ENCODE results near the gene NT5DC4.

Gene NT5DC4

DNA sequence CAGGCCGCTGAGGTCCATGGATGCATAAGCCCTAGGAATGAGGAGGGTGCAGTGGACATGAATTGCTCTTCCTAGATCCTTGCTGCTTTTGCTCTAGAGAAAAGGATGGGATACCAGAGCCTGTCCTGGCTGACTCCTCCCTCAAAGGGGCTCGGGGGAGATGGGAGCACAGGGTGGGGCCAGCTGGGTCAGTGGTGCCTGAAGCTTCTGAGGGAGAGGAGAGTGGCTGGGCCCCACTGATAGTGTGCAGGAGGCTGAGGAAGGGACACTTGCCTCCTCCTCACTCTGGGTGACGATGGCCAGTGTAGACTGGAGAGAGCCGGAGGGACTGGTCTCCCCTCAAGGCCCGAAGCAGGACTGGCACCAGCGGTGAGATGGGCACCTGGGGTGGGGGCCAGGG, at the start of gene NT5DC4:
NT5DC4 (plus strand) TSS at position 236 of the 400 bp plus-strand sequence; CDS start at position 296, 60 bp downstream.
- DNase-seq = no peak

GRCh38 chr2:112671801-112672200, 49.0 kb upstream of the NT5DC4 start:
- no peak for DNase-seq

DNA sequence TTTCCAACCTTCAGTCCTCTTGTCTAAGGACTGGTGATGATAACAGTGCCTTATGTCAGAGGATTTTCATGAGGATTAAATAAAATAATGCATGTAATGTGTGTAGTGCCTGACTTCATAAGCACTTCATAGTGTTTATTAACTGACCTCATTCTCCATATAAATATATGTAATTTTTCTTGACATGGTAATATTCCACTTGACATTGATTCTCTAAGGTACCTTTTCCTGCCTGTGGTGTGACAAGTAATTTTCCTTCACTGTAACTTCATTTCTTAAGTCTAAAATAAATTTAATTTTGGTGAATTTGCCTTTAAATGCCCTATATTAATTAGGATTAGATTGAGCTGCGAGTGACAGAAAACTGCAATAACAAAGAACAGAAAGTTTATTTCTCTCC, 47.8 kb upstream of the NT5DC4 start:
- DNase-seq = no peak

GRCh38 chr2:112674229-112674628, 46.6 kb upstream of the NT5DC4 start:
- no peak for DNase-seq

DNA sequence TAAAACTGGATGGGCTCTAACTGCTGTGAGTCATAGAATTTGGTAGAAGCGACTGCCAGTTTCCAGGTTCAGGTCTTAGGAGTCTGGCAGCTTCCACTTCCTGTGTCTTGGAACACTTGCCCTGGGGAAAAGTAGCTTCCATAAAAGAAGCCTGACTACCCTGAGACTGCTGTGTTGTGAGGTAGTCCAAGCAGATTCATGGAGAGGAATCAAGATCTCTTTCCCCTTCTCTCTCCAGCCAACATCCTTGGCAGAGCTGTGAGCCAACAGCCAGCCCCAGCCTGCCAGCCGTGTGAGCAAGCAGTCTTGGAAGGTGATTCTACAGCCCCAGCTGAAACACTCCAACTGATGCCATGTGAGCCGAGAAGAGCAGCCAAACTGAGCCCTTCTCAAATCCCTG, 41.3 kb upstream of the NT5DC4 start:
- DNase-seq = no peak

DNA sequence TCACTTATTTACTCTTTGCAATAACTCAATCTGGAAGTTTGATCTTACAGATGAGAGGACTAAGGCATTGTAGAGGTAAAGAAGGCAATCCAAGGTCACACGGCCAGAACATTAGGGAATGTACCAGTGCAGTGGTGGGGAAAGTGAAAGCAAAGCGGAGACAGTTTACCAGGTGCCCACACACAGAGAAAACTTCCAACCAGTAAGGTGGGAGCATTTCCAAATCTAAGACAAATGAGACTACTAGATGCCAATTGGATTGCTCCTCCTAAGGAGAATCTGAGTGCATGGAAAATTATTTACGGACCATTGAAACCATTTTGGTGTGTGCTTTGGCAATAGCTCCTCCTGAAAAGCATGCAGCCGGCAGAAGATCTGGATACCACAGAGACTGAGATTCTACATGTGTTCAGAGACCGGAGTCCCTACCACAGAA, 40.1 kb upstream of the NT5DC4 start:
- DNase-seq = no peak

DNA sequence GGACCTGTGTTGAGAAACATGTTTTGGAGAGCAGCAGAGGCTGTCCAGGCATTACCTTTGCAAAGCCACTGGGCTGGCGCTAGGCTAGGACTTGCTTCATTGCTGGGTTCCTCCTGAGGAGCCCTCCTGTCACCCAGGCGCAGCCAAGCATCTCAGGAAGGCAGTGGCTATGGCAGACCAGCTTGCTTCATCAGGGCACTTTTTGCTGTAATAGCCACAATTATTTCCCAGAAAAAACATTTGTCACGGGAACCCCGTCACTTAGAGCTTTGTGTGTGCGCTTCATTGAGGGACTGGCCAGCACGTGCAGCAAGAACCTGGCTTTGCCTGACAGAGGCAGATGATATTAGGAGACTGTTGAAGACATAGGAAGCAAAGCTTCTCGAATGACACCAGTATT, 38.7 kb upstream of the NT5DC4 start:
- DNase-seq = no peak

- DNase-seq = no peak
Measured at GRCh38 chr2:112683550-112684414, 37.0 kb upstream of the NT5DC4 start.

- DNase-seq = no peak
Measured at GRCh38 chr2:112684415-112684775, 36.4 kb upstream of the NT5DC4 start.

DNA sequence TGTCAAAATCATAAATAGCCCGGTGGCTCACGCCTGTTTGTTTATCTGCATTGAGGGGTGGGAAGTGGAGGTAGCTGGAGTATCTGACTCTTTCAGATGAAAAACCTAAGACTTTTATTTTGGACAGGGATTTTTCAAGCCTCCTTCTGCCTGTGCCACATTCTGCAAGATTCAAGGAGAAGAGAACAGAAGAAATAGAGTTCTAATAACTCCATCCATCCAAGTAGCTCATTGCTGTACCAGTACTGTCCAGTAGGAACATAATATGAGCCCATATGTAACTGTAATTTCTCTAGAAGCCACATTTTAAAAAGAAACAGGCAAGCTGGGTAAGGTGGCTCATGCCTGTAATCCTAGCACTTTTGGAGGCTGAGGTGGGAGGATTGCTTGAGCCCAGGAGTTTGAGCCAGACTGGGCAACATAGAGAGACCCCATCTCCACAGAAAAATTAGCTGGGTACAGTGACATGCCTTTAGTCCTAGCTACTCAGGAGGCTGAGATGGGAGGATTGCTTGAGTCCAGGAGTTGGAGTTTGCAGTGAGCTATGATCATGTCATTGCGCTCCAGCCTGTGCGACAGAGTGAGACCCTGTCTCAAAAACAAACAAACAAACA, 35.4 kb upstream of the NT5DC4 start:
- no peak for DNase-seq

- DNase-seq = no peak
Measured at GRCh38 chr2:112686348-112687217, 34.2 kb upstream of the NT5DC4 start.

DNA sequence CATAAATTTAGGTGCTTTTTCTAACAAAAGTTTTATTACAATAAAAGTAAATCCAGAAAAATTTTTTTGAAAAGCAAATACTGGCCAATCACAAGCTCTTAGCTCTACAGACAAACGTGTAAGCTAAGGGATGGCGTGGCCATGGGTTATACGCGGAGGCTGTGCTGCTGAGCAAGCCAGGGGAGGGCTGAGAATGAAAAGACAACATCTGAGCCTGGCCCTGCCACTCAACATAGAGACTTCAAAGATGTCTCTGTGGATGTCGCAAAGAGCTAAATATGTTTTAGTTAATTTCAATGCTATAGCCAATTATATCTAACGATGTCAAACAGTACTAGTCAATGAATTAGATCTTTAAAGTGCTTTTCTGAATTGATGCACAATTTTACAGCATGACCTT, 33.3 kb upstream of the NT5DC4 start:
- DNase-seq = no peak

GRCh38 chr2:112688086-112688880, 32.5 kb upstream of the NT5DC4 start:
- DNase-seq = no peak

DNA sequence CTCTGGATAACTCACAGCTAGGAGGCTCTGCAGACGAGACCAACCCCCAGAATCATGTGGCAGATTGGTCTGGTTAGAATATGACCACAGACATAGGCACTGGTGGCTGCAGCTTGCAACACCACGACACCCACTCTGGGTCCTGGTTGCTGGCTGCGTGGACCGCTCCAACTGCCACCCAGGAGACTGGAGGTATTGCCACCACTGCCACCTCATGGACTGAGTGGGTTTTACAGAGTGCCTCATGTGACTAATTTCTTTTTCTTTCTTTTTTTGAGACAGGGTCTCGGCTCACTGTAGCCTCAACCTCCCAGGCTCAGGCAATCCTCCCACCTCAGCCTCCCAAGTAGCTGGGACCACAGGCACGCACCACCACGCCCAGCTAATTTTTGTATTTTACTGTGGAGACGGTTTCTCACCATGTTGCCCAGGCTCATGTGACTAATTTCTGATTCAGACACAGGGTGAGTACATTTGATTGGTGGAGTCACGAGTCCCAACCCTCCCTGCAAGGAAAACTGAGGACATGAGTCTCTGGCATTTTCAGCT, 29.9 kb upstream of the NT5DC4 start:
- peak; percentile 60 to 62 for DNase-seq

GRCh38 chr2:112691881-112692281, 28.9 kb upstream of the NT5DC4 start:
- DNase-seq = peak in 1 of 2 donors; percentile 10

DNA sequence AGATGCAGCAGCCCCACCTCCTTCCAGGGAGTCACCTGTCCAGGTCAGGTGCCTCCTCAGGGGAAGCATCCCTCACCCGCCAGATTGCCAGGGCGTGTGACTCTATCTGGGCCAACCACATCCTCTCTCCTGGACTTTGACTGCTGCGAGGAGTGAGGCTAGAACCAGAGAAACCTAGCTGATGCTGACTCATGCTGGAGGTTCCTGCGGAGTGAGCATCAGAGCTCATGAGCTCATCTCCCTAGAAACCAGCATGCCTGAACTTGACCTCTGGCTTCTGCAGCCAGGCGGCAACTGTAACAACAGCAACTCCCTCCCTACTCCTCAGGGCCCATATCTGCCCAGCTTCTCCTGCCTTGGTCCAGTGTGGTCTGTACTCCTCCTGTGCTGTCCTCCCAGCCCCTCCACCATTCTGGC, 28.3 kb upstream of the NT5DC4 start:
- peak; percentile 53 to 60 for DNase-seq

DNA sequence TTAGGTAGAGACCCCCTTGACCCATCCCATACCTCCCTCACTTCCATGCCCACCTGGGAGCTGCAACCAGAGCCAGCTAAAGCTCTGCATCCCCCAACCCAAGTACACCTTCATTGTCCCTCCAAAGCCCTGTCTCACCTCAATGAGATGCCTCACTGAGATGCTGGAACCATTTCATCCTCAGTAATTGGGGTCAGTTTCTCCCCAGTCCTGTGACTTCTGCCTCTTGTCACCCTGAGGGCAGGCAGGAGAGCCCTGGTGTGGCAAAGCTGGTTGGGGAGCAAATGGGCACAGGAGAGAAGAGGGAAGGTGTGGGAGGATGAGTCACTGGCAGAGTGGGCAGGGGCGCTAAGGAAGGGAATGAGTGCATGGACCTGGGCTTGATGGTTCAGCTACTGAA, 27.9 kb upstream of the NT5DC4 start:
- peak; percentile 49 to 55 for DNase-seq

DNA sequence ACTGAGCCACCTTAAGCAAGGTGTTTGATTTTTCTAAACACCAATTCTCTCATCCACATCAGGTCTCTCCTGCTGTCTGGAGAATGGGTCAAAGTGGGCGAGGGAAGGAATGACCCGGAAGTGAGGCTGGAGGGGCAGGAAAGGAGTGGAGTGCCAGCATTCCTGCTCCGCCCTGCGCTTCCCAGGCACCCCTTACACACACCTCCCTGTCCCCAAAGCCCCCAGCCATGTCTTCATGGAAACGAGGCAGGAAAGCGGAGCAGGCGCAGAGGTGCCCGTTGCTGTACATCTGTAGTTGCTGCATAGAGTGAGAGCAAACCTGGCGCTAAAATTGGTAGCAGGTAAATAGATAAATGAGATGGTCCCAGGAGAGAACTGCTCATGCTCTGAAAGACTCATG, 27.2 kb upstream of the NT5DC4 start:
- DNase-seq = no peak

GRCh38 chr2:112694182-112694581, 26.6 kb upstream of the NT5DC4 start:
- no peak for DNase-seq

DNA sequence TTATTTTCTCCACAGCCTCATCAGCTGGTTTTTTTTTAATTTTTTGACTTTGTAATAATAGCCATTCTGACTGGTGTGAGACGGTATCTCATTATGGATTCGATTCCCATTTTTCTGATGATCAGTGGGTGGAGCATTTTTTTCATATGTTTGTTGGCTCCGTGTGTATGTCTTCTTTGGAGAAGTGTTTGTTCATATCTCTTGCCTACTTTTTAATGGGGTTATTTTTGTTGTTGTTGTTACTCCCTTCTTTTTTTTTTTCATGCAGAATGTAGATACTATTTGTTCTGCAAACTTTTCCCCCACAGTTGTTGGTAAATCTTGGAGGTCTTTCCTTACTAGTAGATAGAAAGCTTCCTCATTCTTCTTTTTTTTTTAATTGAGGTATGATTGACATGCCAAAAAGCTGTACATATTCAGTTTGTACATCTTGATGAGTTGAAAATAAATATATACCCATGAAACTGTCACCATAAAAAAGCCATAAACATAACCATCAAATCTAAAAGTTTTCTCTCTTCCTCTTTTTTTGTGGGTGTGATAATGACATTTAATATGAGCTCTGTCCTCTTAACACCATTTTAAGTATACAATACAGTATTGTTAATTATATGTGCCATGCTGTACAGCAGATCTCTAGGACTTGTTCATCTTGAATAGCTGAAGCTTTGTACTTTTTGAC, 21.8 kb upstream of the NT5DC4 start:
- DNase-seq = no peak

GRCh38 chr2:112699984-112700667, 20.7 kb upstream of the NT5DC4 start:
- no peak for DNase-seq
